Pancreas (tissue), 10 donors: ENCODE measurements around the gene GPAM. TPM values are rescaled to one million over a fixed set of nuclear protein-coding genes. Genes with fewer than 3 reads are reported as not detected.
A peak's percentile ranks its signal among the peaks of the same experiment; 100 is the strongest.

Experiments used
- ATAC-seq, 4 donors: fragments of 200-7000 bp; cut with Tn5 transposase; one replicate each; pipeline versions ENCODE4 v1.8.0 to v1.9.1; 2020; ENCODE audit warnings: mild to moderate bottlenecking in 4 of 4, moderate library complexity in 4 of 4
- DNase-seq, 6 donors: peaks; one replicate each; pipeline ENCODE4 v3.0.0-alpha.2; 2020
- FAIRE-seq: peaks from 2 replicates; lab custom pipeline; 2012; peaks lifted over from hg19 to GRCh38; lab: Jason Lieb, UNC
- H3K27ac ChIP-seq, 4 donors: fragments of 200-600 bp; sonication (generic); 1 replicate in 3 of 4; 2 replicates in 1 of 4; pipeline versions ENCODE4 v1.5.0 to v1.8.0; 2020
- H3K27me3 ChIP-seq, 4 donors: fragments of 200-600 bp; one replicate each; pipeline ENCODE4 v1.8.0; 2021
- H3K36me3 ChIP-seq, 3 donors: fragments of 200-600 bp; sonication (generic) in 1 of 3; one replicate each; pipeline versions ENCODE4 v1.5.0 to v1.8.0; 2020 to 2021
- H3K4me1 ChIP-seq, 3 donors: fragments of 200-600 bp; one replicate each; pipeline ENCODE4 v1.8.0; 2021
- H3K4me3 ChIP-seq, 4 donors: fragments of 200-600 bp; sonication (generic) in 2 of 4; one replicate each; pipeline versions ENCODE4 v1.5.0 to v1.8.0; 2020 to 2021
- H3K9me3 ChIP-seq, 4 donors: fragments of 200-600 bp; one replicate each; pipeline ENCODE4 v1.8.0; 2021
- WGBS, 2 donors: extraction: QIAGEN DNeasy Blood & Tissue Kit; methylation state at CpG; one replicate each; pipeline ENCODE4 v1.1.7; 2013; 5-methylcytosine and 5-hydroxymethylcytosine counted together
- intact Hi-C, 3 donors: fragments of 100-400 bp; cut with DNase I; formaldehyde crosslinking; loops; one replicate each; pipeline versions ENCODE4 v1.11.1 to v1.14.2; 2022
- polyA plus RNA-seq, 2 donors: library from polyadenylated mRNA; stranded (reverse); fragments of 200-250 nt; gene quantifications; one replicate each; pipeline ENCODE4 v1.2.3, GENCODE V29; 2013
- total RNA-seq, 6 donors: library from RNA; stranded (reverse); fragmentation: NEBNext Ultra II Directional in 4 of 6; extraction: Animal tissue kit (Norgen Biotek cat#: 25700) in 4 of 6; gene quantifications; one replicate each; pipeline versions ENCODE4 v1.2.1 to v1.2.4, GENCODE V29; 2021 to 2023
- TF ChIP-seq, protein P1 (sequence below), 4 donors: fragments of 200-600 bp; sonication (generic) in 3 of 4; IDR thresholded peaks; one replicate each; pipeline versions ENCODE4 v1.5.0 to v1.8.0; 2021; ENCODE audit warnings: antibody characterized with exemption in 4 of 4
- donor health status: healthy with polysubstance abuse.
- donor health status: DM: no; HTN: no; CAD: no; lungs with moderate emphysema.
- donor health status: DM: no; HTN: no; CAD: no.
- donor health status: control.
- donor health status: control.
- donor health status: Bipolar disorder and iron deficiency.
- donor health status: DM: yes; HTN: yes; CAD: no.
- donor health status: DM: no; HTN: no; CAD: no.
- donor health status: DM: no; HTN: no; CAD: no.
- donor health status: DM: yes; HTN: yes; CAD: no.

GPAM gene
- total and polyA plus RNA-seq, 8 donors = 2.9 to 29.4 (median 4.2) TPM

DNA sequence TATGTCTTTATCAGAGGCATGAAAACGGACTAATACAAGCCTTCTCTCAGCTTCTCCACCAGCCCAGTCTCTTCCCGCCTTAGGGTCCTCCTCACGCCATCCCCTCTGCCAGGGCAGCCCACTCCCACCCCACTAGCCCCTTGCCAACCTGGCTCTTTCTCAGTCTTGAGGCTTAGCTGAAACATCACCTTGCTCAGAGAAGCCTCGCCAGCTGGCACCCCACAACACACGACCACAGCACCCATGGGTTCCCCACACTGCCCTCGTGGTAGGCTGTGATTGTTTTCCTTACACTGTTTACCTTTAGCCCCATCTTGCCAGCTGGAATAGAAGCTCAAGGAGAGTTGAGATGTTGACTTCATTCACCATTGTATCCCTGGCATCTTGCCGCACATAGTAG lies 44.4 kb downstream of the GPAM start:
- ATAC-seq = no peak
- 60 to 82% methylated on average over 7 of the region's 7 CpGs for WGBS, 2 donors
- intact Hi-C loops = loop anchor here in 1 of 3 donors (10.0 kb wide), 1 partner anchor 384 kb away; no protein-coding TSS in a partner anchor

DNA sequence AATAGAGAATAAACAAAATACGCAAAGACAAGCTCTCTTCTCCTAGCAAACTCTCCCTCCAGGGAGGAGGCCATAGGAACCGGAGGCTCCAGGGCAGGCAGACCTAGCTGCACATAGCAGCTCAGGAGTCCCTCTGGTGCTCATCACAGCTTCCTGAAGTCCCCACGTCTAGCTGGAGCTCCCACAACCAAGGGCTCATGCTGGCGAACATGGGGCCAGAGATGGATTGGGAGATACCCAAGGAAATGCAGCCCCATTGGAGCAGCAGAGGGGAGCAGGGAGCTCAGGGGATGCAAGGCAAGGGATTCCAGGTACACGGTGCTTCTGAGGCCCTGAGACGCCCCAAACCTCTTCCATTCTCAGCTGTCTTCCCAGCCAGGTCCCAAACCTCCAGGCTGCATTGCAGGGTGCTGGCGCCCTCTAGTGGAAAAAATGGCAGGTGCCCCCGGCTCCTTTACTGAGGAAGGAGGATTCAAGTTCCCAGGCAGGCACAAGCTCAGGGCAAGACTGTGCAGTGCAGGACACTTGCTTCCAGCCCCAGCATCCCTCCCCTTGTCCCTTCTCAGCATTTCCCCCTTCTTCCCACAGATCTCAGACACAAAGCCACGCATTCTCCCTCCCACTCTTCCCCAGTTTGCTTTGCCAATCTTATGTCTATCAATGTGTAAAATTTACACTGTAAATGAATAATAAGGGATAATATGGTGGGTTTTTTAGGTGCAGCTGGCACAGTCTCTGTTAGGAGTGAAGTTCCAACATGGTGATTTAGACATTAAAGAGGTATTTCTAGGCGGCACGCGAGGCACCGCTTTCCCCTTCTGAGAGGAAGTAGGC lies 46.2 kb downstream of the GPAM start:
- FAIRE-seq (no peak), DNase-seq (peak; percentile 28 to 90 (median 74))
- intact Hi-C loops = loop anchor here in 1 of 3 donors (10.0 kb wide), 1 partner anchor 383 kb away; no protein-coding TSS in a partner anchor

More for the DNA sequence above, 44.4 kb downstream of the GPAM start:
- Histone ChIP-seq H3K27ac (no peak overlapping the region), H3K4me3 (no peak overlapping the region), H3K36me3 (no peaks in the 10 kb centered on the region), H3K9me3 (no peaks in the 10 kb centered on the region), H3K27me3 (no peaks in the 10 kb centered on the region), H3K4me1 (no peaks in the 10 kb centered on the region)
- FAIRE-seq (no peak), DNase-seq (no peak)
- TF ChIP-seq, protein P1, sequence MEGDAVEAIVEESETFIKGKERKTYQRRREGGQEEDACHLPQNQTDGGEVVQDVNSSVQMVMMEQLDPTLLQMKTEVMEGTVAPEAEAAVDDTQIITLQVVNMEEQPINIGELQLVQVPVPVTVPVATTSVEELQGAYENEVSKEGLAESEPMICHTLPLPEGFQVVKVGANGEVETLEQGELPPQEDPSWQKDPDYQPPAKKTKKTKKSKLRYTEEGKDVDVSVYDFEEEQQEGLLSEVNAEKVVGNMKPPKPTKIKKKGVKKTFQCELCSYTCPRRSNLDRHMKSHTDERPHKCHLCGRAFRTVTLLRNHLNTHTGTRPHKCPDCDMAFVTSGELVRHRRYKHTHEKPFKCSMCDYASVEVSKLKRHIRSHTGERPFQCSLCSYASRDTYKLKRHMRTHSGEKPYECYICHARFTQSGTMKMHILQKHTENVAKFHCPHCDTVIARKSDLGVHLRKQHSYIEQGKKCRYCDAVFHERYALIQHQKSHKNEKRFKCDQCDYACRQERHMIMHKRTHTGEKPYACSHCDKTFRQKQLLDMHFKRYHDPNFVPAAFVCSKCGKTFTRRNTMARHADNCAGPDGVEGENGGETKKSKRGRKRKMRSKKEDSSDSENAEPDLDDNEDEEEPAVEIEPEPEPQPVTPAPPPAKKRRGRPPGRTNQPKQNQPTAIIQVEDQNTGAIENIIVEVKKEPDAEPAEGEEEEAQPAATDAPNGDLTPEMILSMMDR (IDR thresholded peaks at IDR 0.05) = no peak

DNA sequence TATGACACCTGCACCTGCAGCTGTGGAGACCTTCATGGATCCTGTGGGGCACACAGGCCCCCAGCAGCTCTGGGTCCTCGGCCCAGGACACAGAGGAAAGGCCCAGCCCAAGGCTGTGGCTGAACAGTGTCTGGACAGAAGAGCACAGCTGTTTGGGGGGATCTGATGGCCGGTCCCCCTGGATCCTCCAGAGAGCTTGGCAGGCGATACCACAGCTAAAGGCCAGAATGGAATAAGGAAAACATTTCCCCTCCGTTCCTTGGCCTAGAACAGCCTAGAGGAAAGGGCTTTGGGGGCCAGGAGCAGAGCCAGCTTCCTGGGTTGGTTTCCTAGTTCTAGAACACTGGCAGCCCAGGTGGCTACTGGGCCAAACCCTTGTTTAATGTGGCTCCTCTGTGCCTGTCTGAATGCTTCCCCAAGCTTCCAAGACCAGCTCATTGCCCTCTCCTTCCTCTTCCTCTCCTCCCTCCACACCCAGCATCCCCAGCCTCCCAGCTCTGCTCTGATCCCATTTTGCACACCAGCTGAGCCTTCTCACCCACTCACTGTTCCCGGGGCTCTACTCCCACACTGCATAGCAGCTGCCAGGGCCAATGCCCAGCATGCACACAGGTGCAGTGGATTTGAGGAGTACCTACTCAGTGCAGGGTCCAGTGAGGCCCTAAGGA lies 46.9 kb downstream of the GPAM start:
- no peaks in the 10 kb centered on the region for H3K9me3 ChIP-seq
- H3K4me3 ChIP-seq = no peak overlapping the region
- H3K4me1 ChIP-seq = no peaks in the 10 kb centered on the region
- WGBS, 2 donors = 64 to 76% methylated on average over 5 of the region's 5 CpGs
- intact Hi-C loops = loop anchor here in 1 of 3 donors (10.0 kb wide), 1 partner anchor 382 kb away; no protein-coding TSS in a partner anchor
- TF ChIP-seq, protein P1 (IDR thresholded peaks at IDR 0.05) = no peak
- no peak for DNase-seq
- no peaks in the 10 kb centered on the region for H3K36me3 ChIP-seq
- FAIRE-seq = no peak
- H3K27ac ChIP-seq = no peak overlapping the region
- no peak for ATAC-seq
- no peaks in the 10 kb centered on the region for H3K27me3 ChIP-seq

More for the DNA sequence above, 46.2 kb downstream of the GPAM start:
- TF ChIP-seq, protein P1 (IDR thresholded peaks at IDR 0.05) = peak; percentile 84 to 93 (median 84)
- no peaks in the 10 kb centered on the region for H3K9me3 ChIP-seq
- H3K36me3 ChIP-seq = no peaks in the 10 kb centered on the region
- WGBS, 2 donors = 40 to 55% methylated on average over 13 of the region's 13 CpGs
- no peaks in the 10 kb centered on the region for H3K4me1 ChIP-seq
- no peak overlapping the region for H3K4me3 ChIP-seq
- no peaks in the 10 kb centered on the region for H3K27me3 ChIP-seq
- ATAC-seq = peak in 3 of 4 donors; percentile 69 to 89 (median 80)
- no peak overlapping the region for H3K27ac ChIP-seq

DNA sequence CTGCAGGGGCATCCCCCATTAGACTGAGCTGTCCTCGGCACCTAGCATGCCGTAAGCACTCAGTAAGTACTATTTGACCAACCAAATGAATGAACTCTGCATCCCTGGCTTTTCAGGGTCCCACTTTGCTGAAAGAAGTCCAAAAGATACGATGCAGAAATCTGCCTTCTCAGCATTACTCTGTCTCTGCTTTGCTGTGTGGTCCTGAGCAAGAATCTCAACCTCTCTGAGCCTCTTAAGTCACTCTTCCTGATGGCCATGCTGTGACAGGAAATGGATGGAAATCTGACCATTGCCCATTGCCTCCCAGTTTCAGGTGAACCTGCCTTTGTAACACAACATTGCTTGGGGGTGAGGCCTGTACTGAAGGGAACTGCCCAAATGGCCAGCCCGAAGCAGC lies 48.0 kb downstream of the GPAM start:
- DNase-seq = no peak
- H3K27ac ChIP-seq = no peak overlapping the region
- H3K4me3 ChIP-seq = no peak overlapping the region
- H3K27me3 ChIP-seq = no peaks in the 10 kb centered on the region
- FAIRE-seq = no peak
- no peaks in the 10 kb centered on the region for H3K4me1 ChIP-seq
- no peaks in the 10 kb centered on the region for H3K36me3 ChIP-seq
- TF ChIP-seq, protein P1 (IDR thresholded peaks at IDR 0.05) = no peak
- intact Hi-C loops = loop anchor here in 1 of 3 donors (10.0 kb wide), 1 partner anchor 381 kb away; no protein-coding TSS in a partner anchor
- no peaks in the 10 kb centered on the region for H3K9me3 ChIP-seq
- WGBS, 2 donors = 63 to 83% methylated on average over 4 of the region's 4 CpGs
- no peak for ATAC-seq
